Thyroid gland (tissue), 4 donors: ENCODE data around the gene MNAT1. TPM values are rescaled to one million over a fixed set of nuclear protein-coding genes. Genes with fewer than 3 reads are reported as not detected.

Source experiments
- DNase-seq, 2 donors: peaks; one replicate each; pipeline ENCODE4 v3.0.0-alpha.2; 2019
- H3K27ac ChIP-seq, 3 donors: fragments of 200-600 bp; sonication (generic); 1 replicate in 2 of 3; 2 replicates in 1 of 3; pipeline ENCODE4 v1.5.1; 2016 to 2019; ENCODE audit warnings: mild to moderate bottlenecking in 1 of 3, moderate library complexity in 1 of 3
- H3K27me3 ChIP-seq: fragments of 200-600 bp; sonication (generic); one replicate; pipeline ENCODE4 v1.5.1; 2019
- H3K36me3 ChIP-seq, 2 donors: fragments of 200-600 bp; sonication (generic); one replicate each; pipeline ENCODE4 v1.5.1; 2016 to 2019
- H3K4me1 ChIP-seq, 2 donors: fragments of 200-600 bp; sonication (generic); one replicate each; pipeline ENCODE4 v1.5.1; 2017 to 2019
- H3K4me3 ChIP-seq, 3 donors: fragments of 200-600 bp; sonication (generic); replicated peaks in 1 of 3; 1 replicate in 2 of 3; 2 replicates in 1 of 3; pipeline ENCODE4 v1.5.1; 2016; ENCODE audit warnings: mild to moderate bottlenecking in 1 of 3
- H3K9me3 ChIP-seq: fragments of 200-600 bp; sonication (generic); one replicate; pipeline ENCODE4 v1.5.1; 2017
- CTCF ChIP-seq, 6 experiments: fragments of 200-600 bp in 3 of 6; fragments of 450-650 bp in 3 of 6; sonication (generic) in 3 of 6; IDR thresholded peaks; one replicate each; pipeline ENCODE4 v1.5.1; 2016 to 2019; ENCODE audit warnings: antibody characterized with exemption in 6 of 6, mild to moderate bottlenecking in 2 of 6, inconsistent platforms in 1 of 6, moderate library complexity in 1 of 6
- POLR2A ChIP-seq, 2 donors: fragments of 450-650 bp; IDR thresholded peaks; one replicate each; pipeline ENCODE4 v1.6.1; 2017; ENCODE audit warnings: antibody characterized with exemption in 2 of 2, mild to moderate bottlenecking in 2 of 2, moderate library complexity in 1 of 2
- WGBS, 2 donors: methylation state at CpG; one replicate each; pipeline ENCODE4 v1.1.5; 2017; 5-methylcytosine and 5-hydroxymethylcytosine counted together
- intact Hi-C: fragments of 100-400 bp; cut with DNase I; formaldehyde crosslinking; loops from one replicate; pipeline ENCODE4 v1.15.1; 2023
- total RNA-seq, 4 donors: library from RNA; depleted of rRNA; stranded (reverse); fragments of >200 nt; gene quantifications; one replicate each; pipeline ENCODE4 v1.2.3, GENCODE V29; 2016

MNAT1 gene
- 10 to 100 TPM; 35.4 to 58.8 (median 47.8) TPM for total RNA-seq

GRCh38 chr14:60734465-60735242 is at the start of gene MNAT1:
Gene MNAT1, plus strand, starts transcription at chr14:60734761. Its CDS starts 102 bp downstream, at chr14:60734863.
- intact Hi-C loops: no loop called here
- 2 to 3% methylated on average over 32 to 33 of the region's 33 CpGs for WGBS, 2 donors
- TF ChIP-seq CTCF (IDR thresholded peaks at IDR 0.05) (peak in 3 of 6 experiments; percentile 11 to 18 (median 12)), POLR2A (IDR thresholded peaks at IDR 0.05) (peak in 1 of 2 donors; percentile 62)
- Histone ChIP-seq H3K9me3 (no peaks in the 10 kb centered on the region), H3K4me3 (peak within 1 kb of the TSS; percentile 37 to 80 (median 46)), H3K27ac (peak within 1 kb of the TSS; percentile 7 to 81 (median 64)), H3K36me3 (no peaks in the 10 kb centered on the region), H3K4me1 (peaks cover 0 to 8% of the 10 kb centered on the region in 2 donors), H3K27me3 (no peaks in the 10 kb centered on the region)
- DNase-seq: peak; percentile 73 to 80

DNA sequence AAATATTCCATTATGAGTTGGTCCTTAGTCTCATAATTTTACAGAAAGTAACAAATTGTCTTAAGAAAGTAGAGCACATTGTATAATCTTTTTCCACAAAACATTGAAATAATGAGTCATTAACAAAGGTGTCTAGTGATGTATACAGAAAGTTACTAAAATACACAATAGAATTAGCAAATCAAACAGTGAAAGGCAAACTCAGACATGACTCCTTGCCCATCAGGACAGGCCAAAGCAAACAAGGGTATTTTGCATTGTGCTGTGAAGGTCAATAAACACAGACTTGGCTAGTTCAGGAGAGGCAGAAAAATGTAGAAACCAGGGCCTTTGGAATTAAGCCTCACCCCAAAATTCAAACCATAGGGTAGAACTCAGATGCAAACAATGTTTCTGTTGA is 47.7 kb upstream of the MNAT1 start:
- intact Hi-C loops: no loop called here
- Histone ChIP-seq H3K36me3 (no peaks in the 10 kb centered on the region), H3K9me3 (no peaks in the 10 kb centered on the region), H3K4me3 (no peak overlapping the region), H3K4me1 (peaks cover 0 to 4% of the 10 kb centered on the region in 2 donors), H3K27ac (no peak overlapping the region), H3K27me3 (no peaks in the 10 kb centered on the region)
- no peak for TF ChIP-seq CTCF (IDR thresholded peaks at IDR 0.05)
- no peak for TF ChIP-seq POLR2A (IDR thresholded peaks at IDR 0.05)
- no peak for DNase-seq

DNA sequence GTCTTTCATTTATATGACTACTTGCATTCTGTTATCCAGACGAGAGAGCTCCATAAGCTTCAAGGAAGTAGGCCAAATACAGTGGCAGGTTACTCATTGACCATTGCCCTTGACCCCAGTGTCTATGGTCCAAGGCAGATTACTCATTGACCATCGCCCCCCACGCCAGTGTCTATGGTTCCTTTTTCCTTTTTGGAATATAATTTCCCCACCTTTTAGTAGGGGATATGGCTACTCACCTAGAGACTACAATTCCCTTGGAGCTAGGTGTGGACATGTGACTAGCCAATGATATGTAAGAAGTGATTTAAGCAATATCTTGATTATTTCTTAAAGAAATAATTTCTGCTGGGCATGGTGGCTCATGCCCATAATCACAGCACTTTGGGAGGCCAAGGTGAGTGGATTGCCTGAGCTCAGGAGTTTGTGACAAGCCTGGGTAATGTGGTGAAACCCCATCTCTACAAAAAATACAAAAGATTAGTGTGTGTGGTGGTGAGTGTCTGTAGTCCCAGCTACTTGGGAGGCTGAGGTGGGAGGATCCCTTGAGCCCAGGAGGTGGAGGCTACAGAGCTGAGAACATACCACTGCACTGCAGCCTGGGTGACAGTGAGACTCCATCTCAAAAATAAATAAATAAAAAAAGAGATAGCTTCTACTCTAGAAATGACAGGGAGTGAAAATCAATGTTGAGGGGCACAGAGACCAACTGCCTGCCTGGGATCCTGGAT is 43.0 kb upstream of the MNAT1 start:
- peaks cover 0 to 4% of the 10 kb centered on the region in 2 donors for H3K4me1 ChIP-seq
- 89 to 92% methylated on average over 3 of the region's 3 CpGs for WGBS, 2 donors
- no peak overlapping the region for H3K4me3 ChIP-seq
- DNase-seq: no peak
- no peaks in the 10 kb centered on the region for H3K27me3 ChIP-seq
- TF ChIP-seq CTCF (IDR thresholded peaks at IDR 0.05) (no peak), POLR2A (IDR thresholded peaks at IDR 0.05) (no peak)
- H3K9me3 ChIP-seq: no peaks in the 10 kb centered on the region
- H3K36me3 ChIP-seq: no peaks in the 10 kb centered on the region
- no peak overlapping the region for H3K27ac ChIP-seq
- intact Hi-C loops: no loop called here

DNA sequence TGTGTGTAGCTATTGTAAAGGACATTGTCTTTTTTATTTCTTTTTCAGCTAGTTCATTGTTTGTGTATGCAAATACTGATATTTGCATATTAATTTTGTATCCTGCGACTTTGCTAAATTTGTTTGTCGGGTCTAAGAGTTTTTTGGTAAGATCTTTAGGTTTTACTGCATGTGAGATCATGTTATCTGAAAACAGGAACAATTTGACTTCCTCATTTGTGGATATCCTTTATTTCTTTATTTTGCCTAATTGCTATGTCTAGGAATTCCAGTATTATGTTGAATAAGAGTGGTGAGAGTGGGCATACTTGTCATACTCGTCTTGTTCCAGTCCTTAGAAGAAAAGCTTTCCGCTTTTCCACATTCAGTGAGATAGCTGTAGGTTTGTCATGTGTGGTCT is 39.2 kb upstream of the MNAT1 start:
- Histone ChIP-seq H3K36me3 (no peaks in the 10 kb centered on the region), H3K4me3 (no peak overlapping the region), H3K9me3 (no peaks in the 10 kb centered on the region), H3K27ac (no peak overlapping the region), H3K27me3 (no peaks in the 10 kb centered on the region), H3K4me1 (no peaks in the 10 kb centered on the region)
- no peak for DNase-seq
- WGBS, 2 donors: 85% methylated on average over 4 of the region's 4 CpGs
- intact Hi-C loops: no loop called here
- TF ChIP-seq CTCF (IDR thresholded peaks at IDR 0.05) (no peak), POLR2A (IDR thresholded peaks at IDR 0.05) (no peak)

GRCh38 chr14:60700598-60700997 is 34.0 kb upstream of the MNAT1 start:
- TF ChIP-seq POLR2A (IDR thresholded peaks at IDR 0.05): no peak
- TF ChIP-seq CTCF (IDR thresholded peaks at IDR 0.05): no peak
- Histone ChIP-seq H3K4me3 (no peak overlapping the region), H3K9me3 (no peaks in the 10 kb centered on the region), H3K4me1 (no peaks in the 10 kb centered on the region), H3K36me3 (no peaks in the 10 kb centered on the region), H3K27me3 (no peaks in the 10 kb centered on the region), H3K27ac (no peak overlapping the region)
- DNase-seq: no peak
- intact Hi-C loops: no loop called here
- 90 to 91% methylated on average over 3 of the region's 3 CpGs for WGBS, 2 donors
